Pericardium fibroblast (primary cell): ENCODE results near the gene APBA3. TPM values are rescaled to one million over a fixed set of nuclear protein-coding genes. Genes with fewer than 3 reads are reported as not detected.

ENCODE experiments used
- total RNA-seq: library from RNA; depleted of rRNA; stranded (reverse); fragments of >200 nt; gene quantifications from 2 replicates; pipeline ENCODE4 v1.2.3, GENCODE V29; 2015

APBA3 gene, protein sequence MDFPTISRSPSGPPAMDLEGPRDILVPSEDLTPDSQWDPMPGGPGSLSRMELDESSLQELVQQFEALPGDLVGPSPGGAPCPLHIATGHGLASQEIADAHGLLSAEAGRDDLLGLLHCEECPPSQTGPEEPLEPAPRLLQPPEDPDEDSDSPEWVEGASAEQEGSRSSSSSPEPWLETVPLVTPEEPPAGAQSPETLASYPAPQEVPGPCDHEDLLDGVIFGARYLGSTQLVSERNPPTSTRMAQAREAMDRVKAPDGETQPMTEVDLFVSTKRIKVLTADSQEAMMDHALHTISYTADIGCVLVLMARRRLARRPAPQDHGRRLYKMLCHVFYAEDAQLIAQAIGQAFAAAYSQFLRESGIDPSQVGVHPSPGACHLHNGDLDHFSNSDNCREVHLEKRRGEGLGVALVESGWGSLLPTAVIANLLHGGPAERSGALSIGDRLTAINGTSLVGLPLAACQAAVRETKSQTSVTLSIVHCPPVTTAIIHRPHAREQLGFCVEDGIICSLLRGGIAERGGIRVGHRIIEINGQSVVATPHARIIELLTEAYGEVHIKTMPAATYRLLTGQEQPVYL
- total RNA-seq, result 21.4 and 25.8 TPM in 2 replicates

DNA sequence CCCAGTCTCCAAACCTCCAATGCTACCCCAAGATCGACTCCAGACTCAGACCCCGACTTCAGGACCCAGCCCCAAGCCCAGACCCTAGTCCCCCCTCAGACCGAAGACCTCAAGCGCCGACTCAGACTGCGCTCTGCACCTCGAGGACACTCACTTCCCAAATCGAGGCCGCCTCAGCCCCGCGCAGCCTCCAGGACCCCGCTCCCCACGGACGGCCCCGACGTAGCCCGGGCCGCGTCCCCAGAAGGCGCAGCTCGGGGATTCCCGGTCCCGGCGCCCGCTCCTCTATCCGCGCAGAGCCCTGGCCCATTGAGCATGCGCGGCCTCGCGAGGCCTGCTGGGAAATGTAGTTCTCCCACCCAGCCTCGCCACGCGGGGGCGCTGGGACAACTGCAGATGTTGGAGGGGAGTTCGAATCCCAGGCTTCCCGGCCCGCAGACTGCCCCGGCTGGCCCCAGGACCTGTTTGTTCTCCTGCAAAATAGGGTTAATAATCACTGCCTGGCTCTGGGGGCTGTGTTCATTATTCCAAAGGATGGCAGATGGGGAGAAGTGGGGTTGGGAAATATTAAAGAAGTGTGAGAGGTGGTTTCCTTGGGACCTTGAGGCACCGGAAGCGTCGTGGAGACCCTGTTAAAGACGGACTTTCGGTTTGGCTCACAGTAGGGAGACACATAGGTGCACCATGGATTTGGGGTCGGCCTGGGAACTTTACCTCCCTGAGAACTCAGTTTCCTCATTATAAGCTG lies at the start of gene APBA3:
TSS of gene APBA3 (minus strand) at position 311 of the 748 bp plus-strand sequence. CDS start 1,428 bp downstream, outside the sequence.

DNA sequence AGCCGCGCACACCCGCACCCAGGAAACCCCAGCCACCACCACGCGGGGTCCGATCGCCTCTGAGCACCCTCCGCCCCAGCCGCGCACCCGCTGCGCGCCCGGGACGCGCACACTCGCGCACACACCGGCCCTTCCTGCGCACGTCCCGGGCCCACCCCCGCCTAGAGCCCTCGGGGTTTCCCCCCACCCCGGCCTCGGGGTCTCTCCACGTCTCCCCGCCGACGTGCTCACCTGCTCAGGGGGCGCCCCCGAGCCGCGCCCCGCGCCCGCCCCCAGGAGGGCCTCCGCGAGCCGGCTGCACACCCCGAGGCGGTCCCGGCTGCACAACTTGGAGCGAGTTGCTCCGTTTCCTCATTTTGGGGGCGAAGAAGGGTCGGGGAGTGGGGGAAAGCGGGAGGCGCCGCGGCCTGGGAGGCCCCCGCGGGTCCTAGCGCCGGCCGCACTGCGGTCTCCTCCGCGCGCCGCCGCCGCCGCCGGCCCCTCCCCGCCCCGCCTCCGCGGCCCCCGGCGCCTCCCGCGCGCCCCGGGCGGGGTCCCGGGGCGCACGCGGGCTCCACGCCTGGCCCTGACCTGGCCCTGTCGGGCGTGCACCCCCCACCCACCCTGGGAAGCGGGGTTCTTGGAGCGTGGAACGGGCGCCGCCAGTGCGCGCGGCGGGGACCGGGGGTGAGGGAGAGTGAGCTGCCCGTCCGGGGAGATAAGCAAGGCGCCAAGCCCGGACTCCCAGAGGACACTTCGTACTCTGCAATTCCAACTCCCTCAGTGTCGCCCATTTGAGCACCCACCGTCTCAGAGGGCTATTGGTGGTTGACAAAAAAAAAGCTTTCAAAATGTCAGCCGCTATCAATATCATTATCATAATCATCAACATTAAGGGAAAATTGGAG lies 24.7 kb upstream of the APBA3 start, which contains the start of gene MATK:
TSS of gene MATK (minus strand) at position 444 of the 887 bp plus-strand sequence. CDS start 1,246 bp downstream, outside the sequence.

DNA sequence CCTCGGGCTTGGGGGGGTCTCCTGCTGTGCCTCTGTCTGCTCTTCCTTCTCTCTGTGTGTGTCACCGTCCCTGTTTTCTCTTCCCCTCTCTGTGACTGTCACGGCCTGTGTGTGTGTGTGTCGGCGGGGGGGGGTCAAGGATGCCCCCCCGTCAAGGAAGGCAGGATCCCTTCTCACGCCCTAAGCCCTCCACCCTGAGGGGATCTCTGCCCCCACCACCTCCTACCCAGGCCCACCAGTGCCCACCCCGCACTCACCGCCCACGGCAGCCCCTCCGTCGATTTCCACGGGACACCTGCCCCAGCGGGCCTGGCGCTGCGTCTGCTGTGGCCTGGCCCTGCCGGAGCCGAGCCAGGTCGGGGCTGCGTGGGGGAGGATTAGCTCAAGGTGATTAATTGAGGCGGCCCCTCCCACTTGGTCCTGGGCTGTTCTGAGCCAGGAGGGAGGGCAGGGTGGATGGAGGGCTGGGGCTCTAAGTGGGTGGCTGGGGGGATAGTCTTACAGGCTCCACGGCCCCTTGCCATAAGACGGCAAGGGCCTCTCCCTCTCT lies 10.5 kb upstream of the APBA3 start, which contains the start of gene RAX2:
TSS of gene RAX2 (minus strand) at position 323 of the 550 bp plus-strand sequence. CDS start 486 bp downstream, outside the sequence.

DNA sequence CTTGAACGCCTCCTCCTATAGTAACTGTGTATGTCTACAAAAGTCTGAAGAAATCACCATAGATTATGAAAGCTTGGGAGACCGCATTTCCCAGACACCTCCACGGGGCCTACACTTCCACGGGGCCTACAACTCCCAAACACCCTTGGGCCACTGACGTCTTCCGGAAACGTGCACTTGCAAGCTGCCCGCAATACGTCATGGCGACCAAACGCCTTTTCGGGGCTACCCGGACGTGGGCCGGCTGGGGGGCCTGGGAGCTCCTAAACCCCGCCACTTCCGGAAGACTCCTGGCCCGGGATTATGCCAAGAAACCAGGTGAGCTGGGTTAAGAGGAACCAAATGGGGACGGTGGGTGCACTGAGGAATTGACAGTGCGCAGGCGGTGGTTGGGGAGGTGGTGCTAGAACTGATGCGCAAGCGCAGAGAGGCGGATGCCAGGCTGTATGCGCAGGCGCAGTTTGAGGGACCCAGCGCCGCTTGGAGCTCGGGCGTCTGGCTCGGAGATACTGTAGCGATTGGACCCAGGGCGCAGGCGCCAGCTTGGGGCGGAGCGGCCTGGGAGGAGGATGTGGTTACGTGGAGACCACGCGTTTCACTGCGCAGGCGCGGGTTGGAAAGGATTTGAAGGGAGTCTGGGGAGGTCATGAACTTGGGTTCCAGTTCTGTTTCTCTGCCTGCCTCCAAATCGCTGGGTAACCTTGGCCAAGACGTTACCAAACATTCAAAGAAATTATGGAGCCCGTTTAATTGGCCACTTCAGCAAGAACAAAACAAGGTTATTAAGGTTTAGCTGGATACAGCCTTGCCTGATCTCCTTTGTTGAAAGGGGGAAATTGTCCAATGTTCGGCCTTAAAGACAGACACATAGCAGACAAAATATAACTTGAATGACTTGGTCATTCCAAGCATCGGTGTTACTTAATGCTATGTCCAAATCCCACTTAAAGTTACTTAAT lies 1.3 kb upstream of the APBA3 start, which contains the start of gene MRPL54:
TSS of gene MRPL54 (plus strand) at position 182 of the 959 bp plus-strand sequence. CDS start at position 201, 19 bp downstream.

DNA sequence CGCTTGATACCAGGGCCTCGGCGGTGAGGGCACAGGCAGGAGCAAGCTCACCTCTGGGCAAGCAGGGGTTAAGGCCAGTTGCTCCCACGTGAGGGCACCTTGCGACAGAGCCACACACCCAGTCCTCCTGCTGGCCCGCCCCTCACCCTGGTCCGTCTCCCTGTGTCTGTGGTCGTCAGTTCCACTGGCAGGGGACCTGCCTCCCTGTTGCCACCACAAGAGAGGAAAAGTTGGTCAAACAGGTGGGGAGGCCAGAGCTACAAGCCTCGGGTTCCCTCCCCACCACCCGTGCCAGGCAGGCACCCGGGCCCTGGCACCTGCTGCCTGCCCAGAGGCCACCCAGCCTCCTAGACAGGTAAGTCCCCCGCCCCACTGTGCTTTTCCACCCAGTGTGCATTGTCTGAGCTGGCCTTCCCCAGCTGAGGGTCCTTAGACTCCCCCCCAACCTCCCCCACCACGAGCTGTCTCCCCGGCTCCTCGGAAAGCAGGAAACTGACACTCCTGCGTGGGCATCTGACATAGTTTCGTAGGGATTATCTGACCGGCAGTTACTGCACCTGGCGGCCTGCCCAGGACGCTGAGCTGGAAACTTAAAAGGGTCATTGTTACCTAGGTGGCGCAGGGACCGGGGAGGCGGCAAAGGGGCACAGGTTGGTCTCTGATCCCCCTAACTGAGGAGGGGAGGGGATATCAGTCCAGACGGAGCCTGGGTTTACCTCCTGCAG lies 53.1 kb downstream of the APBA3 start, which contains the start of gene TJP3:
TSS of gene TJP3 (plus strand) at position 178 of the 725 bp plus-strand sequence. CDS start 20,049 bp downstream, outside the sequence.

Other genes with a start within 250 kb of the APBA3 start
- gene TEKTIP1, start 222.5 kb downstream of the APBA3 start, total RNA-seq, result not detected in 2 replicates
- gene MFSD12, start 204.1 kb downstream of the APBA3 start, total RNA-seq, result 56.2 and 65.9 TPM in 2 replicates
- 92.5 and 95.8 TPM in 2 replicates for gene HMG20B, start 188.7 kb downstream of the APBA3 start, total RNA-seq
- 0.12 and 0.34 TPM in 2 replicates for gene GIPC3, start 176.2 kb downstream of the APBA3 start, total RNA-seq
- 0.47 and 1.4 TPM in 2 replicates for gene TBXA2R, start 154.8 kb downstream of the APBA3 start, total RNA-seq
- gene CACTIN, start 134.9 kb downstream of the APBA3 start, total RNA-seq, result 21.6 and 23.5 TPM in 2 replicates
- 37.3 and 42.4 TPM in 2 replicates for gene PIP5K1C, start 61.2 kb downstream of the APBA3 start, total RNA-seq
- gene TJP3, start 53.3 kb downstream of the APBA3 start, total RNA-seq, result not detected in 2 replicates
- 45.7 and 68.4 TPM in 2 replicates for gene MRPL54, start 990 bp upstream of the APBA3 start, total RNA-seq
- gene RAX2, start 10.5 kb upstream of the APBA3 start, total RNA-seq, result not detected in 2 replicates
- gene MATK, start 24.7 kb upstream of the APBA3 start, total RNA-seq, result not detected in 2 replicates
- not detected in 2 replicates for gene ZFR2, start 107.3 kb upstream of the APBA3 start, total RNA-seq
- not detected in 2 replicates for gene ATCAY, start 119.0 kb upstream of the APBA3 start, total RNA-seq
- gene NMRK2, start 171.4 kb upstream of the APBA3 start, total RNA-seq, result 0.26 TPM in 1 of 2 replicates, not detected in the other
- 68.3 and 81.7 TPM in 2 replicates for gene DAPK3, start 209.4 kb upstream of the APBA3 start, total RNA-seq
- 3,007 and 5,415 TPM in 2 replicates for gene EEF2, start 223.8 kb upstream of the APBA3 start, total RNA-seq
- gene PIAS4, start 246.0 kb upstream of the APBA3 start, total RNA-seq, result 12.7 and 14.6 TPM in 2 replicates